Uterus (tissue), 2 donors: Measurements from ENCODE around the gene TIAM1.

ENCODE experiments used
- CTCF ChIP-seq, 4 experiments: fragments of 200-600 bp in 2 of 4; fragments of 450-650 bp in 2 of 4; sonication (generic) in 2 of 4; IDR thresholded peaks; one replicate each; pipeline ENCODE4 v1.5.1; 2016 to 2019; ENCODE audit warnings: antibody characterized with exemption in 4 of 4, mild to moderate bottlenecking in 2 of 4, moderate library complexity in 1 of 4
- POLR2A ChIP-seq, 2 donors: fragments of 450-650 bp; IDR thresholded peaks; one replicate each; pipeline ENCODE4 v1.6.1; 2016; ENCODE audit warnings: antibody characterized with exemption in 2 of 2, mild to moderate bottlenecking in 1 of 2, moderate library complexity in 1 of 2

- TF ChIP-seq CTCF (IDR thresholded peaks at IDR 0.05) = no peak
- no peak for TF ChIP-seq POLR2A (IDR thresholded peaks at IDR 0.05)
Observed at GRCh38 chr21:31218830-31219608, 125.0 kb downstream of the TIAM1 start.
